Lower leg skin (tissue), 4 donors: ENCODE data around the gene CCL17. TPM values are rescaled to one million over a fixed set of nuclear protein-coding genes. Genes with fewer than 3 reads are reported as not detected.

Experiments
- DNase-seq, 2 donors: peaks; one replicate each; pipeline ENCODE4 v3.0.0-alpha.2; 2019; ENCODE audit warnings: low spot score in 2 of 2
- H3K4me3 ChIP-seq: fragments of 200-600 bp; sonication (generic); 2 replicates; pipeline ENCODE4 v1.5.1; 2017; ENCODE audit warnings: mild to moderate bottlenecking, low read depth; ENCODE audit not compliant: poor library complexity, severe bottlenecking
- CTCF ChIP-seq, 3 donors: fragments of 450-650 bp; IDR thresholded peaks; one replicate each; pipeline ENCODE4 v1.5.1; 2016; ENCODE audit warnings: antibody characterized with exemption in 3 of 3, mild to moderate bottlenecking in 3 of 3, moderate library complexity in 2 of 3
- POLR2A ChIP-seq, 2 donors: fragments of 450-650 bp; IDR thresholded peaks; one replicate each; pipeline ENCODE4 v1.6.1; 2016 to 2017; ENCODE audit warnings: antibody characterized with exemption in 2 of 2, mild to moderate bottlenecking in 1 of 2, moderate library complexity in 1 of 2
- WGBS, 2 donors: methylation state at CpG; one replicate each; pipeline ENCODE4 v1.1.5; 2018; 5-methylcytosine and 5-hydroxymethylcytosine counted together
- intact Hi-C: fragments of 100-400 bp; cut with DNase I; formaldehyde crosslinking; loops from one replicate; pipeline ENCODE4 v1.15.0; 2023; ENCODE audit warnings: low total_unique reads
- total RNA-seq, 4 donors: library from RNA; depleted of rRNA; stranded (reverse); fragments of >200 nt; gene quantifications; one replicate each; pipeline ENCODE4 v1.1.0, GENCODE V29; 2016

CCL17 gene
- total RNA-seq, 4 donors from 2014 or later, result 1.1 TPM; not detected in 3

DNA sequence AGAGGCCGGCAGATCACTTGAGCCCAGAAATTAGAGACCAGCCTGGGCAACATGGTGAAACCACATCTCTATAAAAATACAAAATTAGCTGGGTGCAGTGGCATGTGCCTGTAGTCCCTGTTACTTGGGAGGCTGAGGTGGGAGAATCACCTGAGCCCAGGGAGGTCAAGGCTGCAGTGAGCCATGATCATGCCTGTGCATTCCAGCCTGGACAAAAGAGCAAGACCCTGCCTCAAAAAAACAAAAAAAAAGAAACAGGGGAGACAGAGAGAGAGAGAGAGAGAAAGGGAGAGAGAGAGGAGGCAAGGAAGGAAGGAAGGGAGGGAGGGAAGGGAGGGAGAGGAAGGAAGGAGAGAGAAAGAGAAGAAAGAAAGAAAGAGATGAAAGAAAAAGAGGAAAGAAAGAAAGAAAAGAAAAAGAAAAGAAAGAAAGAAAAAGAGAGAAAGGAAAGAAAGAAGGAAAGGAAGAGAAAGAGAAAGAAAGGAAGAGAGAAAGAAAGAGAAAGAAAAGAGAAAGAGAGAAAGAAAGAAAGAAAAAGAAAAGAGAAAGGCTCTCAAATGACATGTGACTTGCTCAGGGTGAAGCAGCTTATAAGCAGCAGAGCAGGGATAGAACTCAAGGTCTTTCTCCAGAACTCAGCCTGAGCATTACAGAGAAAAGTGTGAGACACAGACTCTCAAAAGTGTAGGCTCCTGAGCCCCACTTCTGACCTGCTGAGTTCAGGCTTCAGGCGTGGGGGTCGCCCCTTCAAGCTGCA, 16.8 kb upstream of the CCL17 start:
- DNase-seq, result no peak
- no peak overlapping the region for H3K4me3 ChIP-seq
- TF ChIP-seq CTCF (IDR thresholded peaks at IDR 0.05) (no peak), POLR2A (IDR thresholded peaks at IDR 0.05) (no peak)
- intact Hi-C loops, result no loop called here
- 68 to 79% methylated on average over 3 of the region's 3 CpGs for WGBS, 2 donors

DNA sequence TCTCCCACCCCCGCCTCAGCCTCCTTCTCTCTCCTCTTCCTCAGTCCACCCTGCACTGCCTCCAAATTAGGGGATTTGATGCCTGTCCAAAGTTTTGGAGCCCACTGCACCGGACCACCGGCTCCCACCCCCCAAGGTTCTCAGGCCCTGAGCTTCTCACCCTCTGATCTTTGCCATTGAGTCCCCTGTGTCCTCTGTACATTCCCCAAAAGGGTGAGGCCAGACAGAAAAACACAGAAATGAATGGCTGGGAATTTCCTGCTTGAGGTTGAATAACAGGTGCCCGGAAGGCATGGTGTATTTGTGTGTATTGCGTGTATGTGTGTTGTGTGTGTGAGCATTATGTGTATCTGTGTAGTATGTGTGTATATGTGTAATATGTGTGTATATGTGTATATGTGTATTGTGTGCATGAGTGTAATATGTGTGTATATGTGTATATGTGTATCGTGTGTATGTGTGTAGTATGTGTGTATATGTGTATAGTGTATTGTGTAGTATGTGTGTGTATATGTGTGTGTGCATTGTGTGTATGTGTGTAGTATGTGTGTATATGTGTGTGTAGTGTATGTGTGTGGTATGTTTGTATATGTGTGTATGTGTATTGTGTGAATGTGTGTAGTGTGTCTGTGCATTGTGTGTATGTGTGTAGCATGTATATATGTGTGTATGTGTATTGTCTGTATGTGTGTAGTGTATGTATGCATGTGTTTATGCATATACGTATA, 16.0 kb upstream of the CCL17 start:
- WGBS, 2 donors, result 56 to 58% methylated on average over 7 of the region's 7 CpGs
- DNase-seq, result no peak
- TF ChIP-seq POLR2A (IDR thresholded peaks at IDR 0.05) (no peak), CTCF (IDR thresholded peaks at IDR 0.05) (no peak)
- intact Hi-C loops, result no loop called here
- H3K4me3 ChIP-seq, result no peak overlapping the region

DNA sequence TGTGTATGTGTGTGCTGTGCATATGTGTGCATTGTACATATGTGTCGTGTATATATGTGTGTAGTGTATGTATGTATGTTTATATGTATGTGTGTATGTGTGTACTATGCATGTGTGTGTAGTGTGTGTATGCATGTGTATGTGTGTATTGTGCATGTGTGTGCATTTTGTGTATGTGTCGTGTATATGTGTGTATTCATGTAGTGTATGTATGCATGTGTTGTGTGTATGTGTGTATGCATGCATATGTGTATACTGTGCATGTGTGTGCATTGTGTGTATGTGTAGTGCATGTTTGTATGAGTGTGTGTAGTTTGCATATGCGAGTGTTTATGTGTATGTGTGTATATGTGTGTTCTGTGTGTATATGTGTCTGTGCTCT, 15.5 kb upstream of the CCL17 start:
- no peak overlapping the region for H3K4me3 ChIP-seq
- DNase-seq, result no peak
- TF ChIP-seq CTCF (IDR thresholded peaks at IDR 0.05), result peak in 1 of 3 donors; percentile 33
- TF ChIP-seq POLR2A (IDR thresholded peaks at IDR 0.05), result no peak
- 90 to 96% methylated on average over 3 of the region's 3 CpGs for WGBS, 2 donors
- intact Hi-C loops, result no loop called here

- DNase-seq, result no peak
- 68 to 76% methylated on average over 5 of the region's 5 CpGs for WGBS, 2 donors
- no peak overlapping the region for H3K4me3 ChIP-seq
- TF ChIP-seq POLR2A (IDR thresholded peaks at IDR 0.05) (no peak), CTCF (IDR thresholded peaks at IDR 0.05) (no peak)
- intact Hi-C loops, result no loop called here
Observed at GRCh38 chr16:57390636-57391295, 13.8 kb upstream of the CCL17 start.

DNA sequence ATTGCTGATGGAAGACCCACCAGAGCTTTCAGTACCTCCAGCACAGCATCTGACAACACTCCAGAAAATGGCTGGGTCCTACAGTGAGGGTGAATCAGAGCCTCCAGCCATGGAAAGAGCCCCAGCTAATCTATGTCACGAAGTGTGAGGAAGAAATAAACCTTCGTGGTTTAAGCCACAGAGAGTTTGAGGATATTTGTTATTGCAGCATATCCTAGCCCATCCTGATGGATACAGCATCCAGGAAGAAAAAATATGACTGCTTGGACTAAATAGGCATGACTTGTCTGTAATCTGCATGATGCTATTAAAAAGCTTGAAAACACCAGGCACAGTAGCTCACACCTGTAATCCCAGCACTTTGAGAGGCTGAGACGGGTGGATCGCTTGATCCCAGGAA, 13.3 kb upstream of the CCL17 start:
- no peak overlapping the region for H3K4me3 ChIP-seq
- no peak for TF ChIP-seq POLR2A (IDR thresholded peaks at IDR 0.05)
- no peak for TF ChIP-seq CTCF (IDR thresholded peaks at IDR 0.05)
- intact Hi-C loops, result no loop called here
- no peak for DNase-seq
- 70 to 80% methylated on average over 4 of the region's 4 CpGs for WGBS, 2 donors
